Upper lobe of left lung (tissue), 6 donors: ENCODE results near the gene ARMH4. TPM values are rescaled to one million over a fixed set of nuclear protein-coding genes. Genes with fewer than 3 reads are reported as not detected.
A peak's percentile ranks its signal among the peaks of the same experiment; 100 is the strongest.

ENCODE experiments used
- ATAC-seq, 2 donors: fragments of 200-7000 bp; cut with Tn5 transposase; one replicate each; pipeline ENCODE4 v1.9.1; 2022; ENCODE audit warnings: mild to moderate bottlenecking in 2 of 2, moderate library complexity in 2 of 2; ENCODE audit not compliant: low FRiP score in 2 of 2
- DNase-seq, 2 donors: peaks; one replicate each; pipeline ENCODE4 v3.0.0-alpha.2; 2019 to 2020
- H3K27ac ChIP-seq, 4 donors: fragments of 200-600 bp; sonication (generic); one replicate each; pipeline ENCODE4 v1.5.1; 2016 to 2019
- H3K27me3 ChIP-seq, 4 donors: fragments of 200-600 bp; sonication (generic); one replicate each; pipeline ENCODE4 v1.5.1; 2017 to 2019
- H3K36me3 ChIP-seq, 4 donors: fragments of 200-600 bp; sonication (generic); one replicate each; pipeline ENCODE4 v1.5.1; 2016 to 2019
- H3K4me1 ChIP-seq, 4 donors: fragments of 200-600 bp; sonication (generic); one replicate each; pipeline ENCODE4 v1.5.1; 2018 to 2019
- H3K4me3 ChIP-seq, 4 donors: fragments of 200-600 bp; sonication (generic); one replicate each; pipeline ENCODE4 v1.5.1; 2017 to 2019; ENCODE audit warnings: mild to moderate bottlenecking in 2 of 4, moderate library complexity in 1 of 4
- H3K9me3 ChIP-seq, 4 donors: fragments of 200-600 bp; sonication (generic); one replicate each; pipeline ENCODE4 v1.5.1; 2018 to 2019
- EP300 ChIP-seq, 4 donors: sonication (generic); formaldehyde crosslinking; IDR thresholded peaks; one replicate each; pipeline ENCODE4 v1.5.1; 2017; ENCODE audit warnings: antibody characterized with exemption in 4 of 4, control low read depth in 2 of 4
- POLR2A ChIP-seq, 4 donors: fragments of 450-650 bp; IDR thresholded peaks; one replicate each; pipeline ENCODE4 v1.5.1; 2016 to 2017; ENCODE audit warnings: antibody characterized with exemption in 4 of 4, mild to moderate bottlenecking in 2 of 4
- POLR2AphosphoS5 ChIP-seq, 2 donors: sonication (generic); formaldehyde crosslinking; IDR thresholded peaks; one replicate each; pipeline ENCODE4 v1.5.1; 2017; ENCODE audit warnings: antibody characterized with exemption in 2 of 2
- WGBS, 2 donors: methylation state at CpG; one replicate each; pipeline ENCODE4 v1.1.5; 2017 to 2018; 5-methylcytosine and 5-hydroxymethylcytosine counted together
- total RNA-seq, 6 donors: library from RNA; depleted of rRNA in 4 of 6; stranded (reverse); fragments of >200 nt in 4 of 6; gene quantifications; one replicate each; pipeline versions ENCODE4 v1.1.0 to v1.2.1, GENCODE V29; 2016 to 2021
- TF ChIP-seq, protein P1 (sequence below), 6 experiments: fragments of 450-650 bp in 4 of 6; fragments of 200-600 bp in 2 of 6; sonication (generic) in 2 of 6; IDR thresholded peaks; one replicate each; pipeline ENCODE4 v1.5.1; 2016 to 2019; ENCODE audit warnings: antibody characterized with exemption in 6 of 6
- donor health status: DM: no; HTN: no; CAD: no; lungs with moderate emphysema.
- donor health status: DM: no; HTN: yes; CAD: no; lungs with severe emphysema.

The ARMH4 gene
- total RNA-seq, 6 donors from 2014 or later = 1.0 to 6.2 (median 2.3) TPM

- no peak overlapping the region for H3K4me3 ChIP-seq
- ATAC-seq = no peak
- no peaks in the 10 kb centered on the region for H3K4me1 ChIP-seq
- H3K27me3 ChIP-seq = no peaks in the 10 kb centered on the region
- WGBS, 2 donors = 77 to 79% methylated on average over 5 of the region's 5 CpGs
- no peaks in the 10 kb centered on the region for H3K36me3 ChIP-seq
- H3K9me3 ChIP-seq = no peaks in the 10 kb centered on the region
- TF ChIP-seq POLR2AphosphoS5 (IDR thresholded peaks at IDR 0.05) (no peak), POLR2A (IDR thresholded peaks at IDR 0.05) (no peak), EP300 (IDR thresholded peaks at IDR 0.05) (no peak)
- TF ChIP-seq, protein P1, sequence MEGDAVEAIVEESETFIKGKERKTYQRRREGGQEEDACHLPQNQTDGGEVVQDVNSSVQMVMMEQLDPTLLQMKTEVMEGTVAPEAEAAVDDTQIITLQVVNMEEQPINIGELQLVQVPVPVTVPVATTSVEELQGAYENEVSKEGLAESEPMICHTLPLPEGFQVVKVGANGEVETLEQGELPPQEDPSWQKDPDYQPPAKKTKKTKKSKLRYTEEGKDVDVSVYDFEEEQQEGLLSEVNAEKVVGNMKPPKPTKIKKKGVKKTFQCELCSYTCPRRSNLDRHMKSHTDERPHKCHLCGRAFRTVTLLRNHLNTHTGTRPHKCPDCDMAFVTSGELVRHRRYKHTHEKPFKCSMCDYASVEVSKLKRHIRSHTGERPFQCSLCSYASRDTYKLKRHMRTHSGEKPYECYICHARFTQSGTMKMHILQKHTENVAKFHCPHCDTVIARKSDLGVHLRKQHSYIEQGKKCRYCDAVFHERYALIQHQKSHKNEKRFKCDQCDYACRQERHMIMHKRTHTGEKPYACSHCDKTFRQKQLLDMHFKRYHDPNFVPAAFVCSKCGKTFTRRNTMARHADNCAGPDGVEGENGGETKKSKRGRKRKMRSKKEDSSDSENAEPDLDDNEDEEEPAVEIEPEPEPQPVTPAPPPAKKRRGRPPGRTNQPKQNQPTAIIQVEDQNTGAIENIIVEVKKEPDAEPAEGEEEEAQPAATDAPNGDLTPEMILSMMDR (IDR thresholded peaks at IDR 0.05) = no peak
- H3K27ac ChIP-seq = no peak overlapping the region
- no peak for DNase-seq
Observed at GRCh38 chr14:58177125-58177524, 25.1 kb upstream of the ARMH4 start.

- H3K27me3 ChIP-seq = no peaks in the 10 kb centered on the region
- 7 to 11% methylated on average over 6 of the region's 6 CpGs for WGBS, 2 donors
- no peak overlapping the region for H3K27ac ChIP-seq
Observed at GRCh38 chr14:58171090-58171489, 19.1 kb upstream of the ARMH4 start.

GRCh38 chr14:58167891-58168290, 15.9 kb upstream of the ARMH4 start:
- no peaks in the 10 kb centered on the region for H3K27me3 ChIP-seq
- no peak for DNase-seq
- WGBS, 2 donors = 79 to 83% methylated on average over 5 of the region's 5 CpGs
- no peak for ATAC-seq
- H3K36me3 ChIP-seq = no peaks in the 10 kb centered on the region
- no peak overlapping the region for H3K4me3 ChIP-seq
- no peak overlapping the region for H3K27ac ChIP-seq
- TF ChIP-seq POLR2A (IDR thresholded peaks at IDR 0.05) (no peak), POLR2AphosphoS5 (IDR thresholded peaks at IDR 0.05) (no peak), EP300 (IDR thresholded peaks at IDR 0.05) (no peak)
- TF ChIP-seq, protein P1 (IDR thresholded peaks at IDR 0.05) = no peak
- peaks cover 0 to 5% (median 0%) of the 10 kb centered on the region in 4 donors for H3K4me1 ChIP-seq
- H3K9me3 ChIP-seq = no peaks in the 10 kb centered on the region

More at GRCh38 chr14:58171090-58171489, 19.1 kb upstream of the ARMH4 start:
- Histone ChIP-seq H3K4me3 (no peak overlapping the region), H3K4me1 (peaks cover 0 to 5% (median 0%) of the 10 kb centered on the region in 4 donors), H3K9me3 (no peaks in the 10 kb centered on the region), H3K36me3 (no peaks in the 10 kb centered on the region)
- ATAC-seq (peak; percentile 88 to 92), DNase-seq (peak in 1 of 2 donors; percentile 88)
- TF ChIP-seq POLR2AphosphoS5 (IDR thresholded peaks at IDR 0.05) (no peak), POLR2A (IDR thresholded peaks at IDR 0.05) (no peak), EP300 (IDR thresholded peaks at IDR 0.05) (no peak)
- TF ChIP-seq, protein P1 (IDR thresholded peaks at IDR 0.05) = no peak

- Histone ChIP-seq H3K36me3 (no peaks in the 10 kb centered on the region), H3K4me3 (no peak overlapping the region), H3K27me3 (no peaks in the 10 kb centered on the region), H3K4me1 (peaks cover 0 to 5% (median 0%) of the 10 kb centered on the region in 4 donors), H3K9me3 (no peaks in the 10 kb centered on the region), H3K27ac (no peak overlapping the region)
- ATAC-seq (no peak), DNase-seq (no peak)
- TF ChIP-seq EP300 (IDR thresholded peaks at IDR 0.05) = no peak
- no peak for TF ChIP-seq POLR2AphosphoS5 (IDR thresholded peaks at IDR 0.05)
- TF ChIP-seq, protein P1 (IDR thresholded peaks at IDR 0.05) = no peak
- TF ChIP-seq POLR2A (IDR thresholded peaks at IDR 0.05) = no peak
- WGBS, 2 donors = 38 to 40% methylated on average over 1 of the region's 1 CpG
Observed at GRCh38 chr14:58167057-58167456, 15.0 kb upstream of the ARMH4 start.
